Glomerular endothelial cell (primary cell): ENCODE measurements around the gene CFAP65. TPM values are rescaled to one million over a fixed set of nuclear protein-coding genes. Genes with fewer than 3 reads are reported as not detected.

Experiments used
- DNase-seq: peaks from one replicate; pipeline ENCODE4 v3.0.0-alpha.2; 2011; ENCODE audit warnings: low read depth, low spot score; ENCODE audit errors: extremely low read depth
- total RNA-seq: library from RNA; depleted of rRNA; stranded (reverse); fragments of >200 nt; gene quantifications from 2 replicates; pipeline ENCODE4 v1.2.3, GENCODE V29; 2015

CFAP65 gene
- total RNA-seq, 1 donor from 2014 or later = not detected

- DNase-seq = no peak
Observed at GRCh38 chr2:218993345-218994315, 47.7 kb downstream of the CFAP65 start, which contains the start of gene CRYBA2. Gene CRYBA2 (minus strand): TSS chr2:218993422. CDS start chr2:218993176, 246 bp downstream.

- DNase-seq = no peak
Observed at GRCh38 chr2:218992703-218993344, 48.5 kb downstream of the CFAP65 start.

GRCh38 chr2:218992196-218992595, 49.1 kb downstream of the CFAP65 start:
- no peak for DNase-seq

- no peak for DNase-seq
Observed at GRCh38 chr2:218991674-218992168, 49.6 kb downstream of the CFAP65 start.

GRCh38 chr2:218990612-218991011, 50.7 kb downstream of the CFAP65 start:
- DNase-seq = no peak

GRCh38 chr2:218990052-218990451, 51.3 kb downstream of the CFAP65 start:
- DNase-seq = no peak

GRCh38 chr2:218988650-218989049, 52.7 kb downstream of the CFAP65 start:
- DNase-seq = no peak

- no peak for DNase-seq
Observed at GRCh38 chr2:218988164-218988563, 53.2 kb downstream of the CFAP65 start.

GRCh38 chr2:218986148-218986761, 55.1 kb downstream of the CFAP65 start:
- DNase-seq = no peak

GRCh38 chr2:218985325-218986091, 55.8 kb downstream of the CFAP65 start:
- DNase-seq = no peak

GRCh38 chr2:218985021-218985324, 56.3 kb downstream of the CFAP65 start, which contains the start of gene FEV:
Gene FEV (minus strand): TSS chr2:218985184. CDS start chr2:218985075, 109 bp downstream.
- no peak for DNase-seq

- peak; percentile 44 for DNase-seq
Observed at GRCh38 chr2:218984239-218985020, 56.9 kb downstream of the CFAP65 start.

GRCh38 chr2:218983934-218984238, 57.4 kb downstream of the CFAP65 start:
- no peak for DNase-seq

- no peak for DNase-seq
Observed at GRCh38 chr2:218983263-218983933, 57.9 kb downstream of the CFAP65 start.

GRCh38 chr2:218982586-218983262, 58.6 kb downstream of the CFAP65 start:
- DNase-seq = no peak

- no peak for DNase-seq
Observed at GRCh38 chr2:218981881-218982585, 59.3 kb downstream of the CFAP65 start.

- no peak for DNase-seq
Observed at GRCh38 chr2:218981390-218981880, 59.9 kb downstream of the CFAP65 start.
